ENCODE data around the gene ALDH18A1.

DNA sequence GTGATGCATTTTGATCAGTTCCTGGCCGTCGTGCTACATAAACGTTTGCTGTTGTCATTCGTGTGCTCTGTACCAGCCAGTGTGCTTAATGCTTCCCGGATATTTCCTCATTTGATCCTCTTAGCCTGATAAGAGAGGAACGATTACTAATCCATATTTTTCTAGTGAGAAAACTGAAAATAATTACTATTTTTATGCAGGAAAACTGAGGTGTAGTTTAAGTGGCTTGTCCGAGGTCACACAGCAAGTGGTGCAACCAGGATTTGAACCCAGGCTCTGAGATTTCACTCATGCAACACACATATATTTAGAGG is 94.7 kb downstream of the ALDH18A1 start:
- no peak for TF ChIP-seq POLR2AphosphoS5 (IDR thresholded peaks at IDR 0.05)
- TF ChIP-seq, protein P1, sequence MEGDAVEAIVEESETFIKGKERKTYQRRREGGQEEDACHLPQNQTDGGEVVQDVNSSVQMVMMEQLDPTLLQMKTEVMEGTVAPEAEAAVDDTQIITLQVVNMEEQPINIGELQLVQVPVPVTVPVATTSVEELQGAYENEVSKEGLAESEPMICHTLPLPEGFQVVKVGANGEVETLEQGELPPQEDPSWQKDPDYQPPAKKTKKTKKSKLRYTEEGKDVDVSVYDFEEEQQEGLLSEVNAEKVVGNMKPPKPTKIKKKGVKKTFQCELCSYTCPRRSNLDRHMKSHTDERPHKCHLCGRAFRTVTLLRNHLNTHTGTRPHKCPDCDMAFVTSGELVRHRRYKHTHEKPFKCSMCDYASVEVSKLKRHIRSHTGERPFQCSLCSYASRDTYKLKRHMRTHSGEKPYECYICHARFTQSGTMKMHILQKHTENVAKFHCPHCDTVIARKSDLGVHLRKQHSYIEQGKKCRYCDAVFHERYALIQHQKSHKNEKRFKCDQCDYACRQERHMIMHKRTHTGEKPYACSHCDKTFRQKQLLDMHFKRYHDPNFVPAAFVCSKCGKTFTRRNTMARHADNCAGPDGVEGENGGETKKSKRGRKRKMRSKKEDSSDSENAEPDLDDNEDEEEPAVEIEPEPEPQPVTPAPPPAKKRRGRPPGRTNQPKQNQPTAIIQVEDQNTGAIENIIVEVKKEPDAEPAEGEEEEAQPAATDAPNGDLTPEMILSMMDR (IDR thresholded peaks at IDR 0.05; ENCODE audit: poor library complexity, severe bottlenecking) = no peak
- TF ChIP-seq, protein P2, sequence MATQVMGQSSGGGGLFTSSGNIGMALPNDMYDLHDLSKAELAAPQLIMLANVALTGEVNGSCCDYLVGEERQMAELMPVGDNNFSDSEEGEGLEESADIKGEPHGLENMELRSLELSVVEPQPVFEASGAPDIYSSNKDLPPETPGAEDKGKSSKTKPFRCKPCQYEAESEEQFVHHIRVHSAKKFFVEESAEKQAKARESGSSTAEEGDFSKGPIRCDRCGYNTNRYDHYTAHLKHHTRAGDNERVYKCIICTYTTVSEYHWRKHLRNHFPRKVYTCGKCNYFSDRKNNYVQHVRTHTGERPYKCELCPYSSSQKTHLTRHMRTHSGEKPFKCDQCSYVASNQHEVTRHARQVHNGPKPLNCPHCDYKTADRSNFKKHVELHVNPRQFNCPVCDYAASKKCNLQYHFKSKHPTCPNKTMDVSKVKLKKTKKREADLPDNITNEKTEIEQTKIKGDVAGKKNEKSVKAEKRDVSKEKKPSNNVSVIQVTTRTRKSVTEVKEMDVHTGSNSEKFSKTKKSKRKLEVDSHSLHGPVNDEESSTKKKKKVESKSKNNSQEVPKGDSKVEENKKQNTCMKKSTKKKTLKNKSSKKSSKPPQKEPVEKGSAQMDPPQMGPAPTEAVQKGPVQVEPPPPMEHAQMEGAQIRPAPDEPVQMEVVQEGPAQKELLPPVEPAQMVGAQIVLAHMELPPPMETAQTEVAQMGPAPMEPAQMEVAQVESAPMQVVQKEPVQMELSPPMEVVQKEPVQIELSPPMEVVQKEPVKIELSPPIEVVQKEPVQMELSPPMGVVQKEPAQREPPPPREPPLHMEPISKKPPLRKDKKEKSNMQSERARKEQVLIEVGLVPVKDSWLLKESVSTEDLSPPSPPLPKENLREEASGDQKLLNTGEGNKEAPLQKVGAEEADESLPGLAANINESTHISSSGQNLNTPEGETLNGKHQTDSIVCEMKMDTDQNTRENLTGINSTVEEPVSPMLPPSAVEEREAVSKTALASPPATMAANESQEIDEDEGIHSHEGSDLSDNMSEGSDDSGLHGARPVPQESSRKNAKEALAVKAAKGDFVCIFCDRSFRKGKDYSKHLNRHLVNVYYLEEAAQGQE (IDR thresholded peaks at IDR 0.05; ENCODE audit: borderline replicate concordance) = no peak
- TF ChIP-seq EP300 (conservative IDR thresholded peaks at IDR 0.05; ENCODE audit: poor library complexity, severe bottlenecking) = no peak
- no peak for TF ChIP-seq RAD21 (conservative IDR thresholded peaks at IDR 0.05)

All from neural cell (in vitro differentiated cells).